ENCODE results near the gene ABCA10.

The ABCA10 gene

GRCh38 chr17:69122065-69122464 lies 106.6 kb downstream of the ABCA10 start:
- Histone ChIP-seq H3K4me3 (ENCODE audit: low read length) (no peak overlapping the region), H3K9me3 (ENCODE audit: insufficient read depth, low read depth, low read length) (no peaks in the 10 kb centered on the region), H3K27ac (ENCODE audit: low read length) (no peak overlapping the region), H3K27me3 (ENCODE audit: insufficient read depth, low read length) (no peaks in the 10 kb centered on the region), H3K9ac (ENCODE audit: low read depth, low read length) (no peak overlapping the region), H3K36me3 (ENCODE audit: insufficient read depth, low read depth, low read length) (no peaks in the 10 kb centered on the region), H3K4me1 (ENCODE audit: insufficient read depth, low read length) (no peaks in the 10 kb centered on the region)

GRCh38 chr17:69117855-69118784 lies 110.5 kb downstream of the ABCA10 start:
- Histone ChIP-seq H3K27me3 (ENCODE audit: insufficient read depth, low read length) (no peaks in the 10 kb centered on the region), H3K4me3 (ENCODE audit: low read length) (no peak overlapping the region), H3K27ac (ENCODE audit: low read length) (no peak overlapping the region), H3K36me3 (ENCODE audit: insufficient read depth, low read depth, low read length) (no peaks in the 10 kb centered on the region), H3K4me1 (ENCODE audit: insufficient read depth, low read length) (no peaks in the 10 kb centered on the region), H3K9me3 (ENCODE audit: insufficient read depth, low read depth, low read length) (no peaks in the 10 kb centered on the region), H3K9ac (ENCODE audit: low read depth, low read length) (no peak overlapping the region)

GRCh38 chr17:69111794-69112193 lies 116.8 kb downstream of the ABCA10 start:
- H3K9me3 ChIP-seq (ENCODE audit: insufficient read depth, low read depth, low read length), result no peaks in the 10 kb centered on the region
- H3K4me1 ChIP-seq (ENCODE audit: insufficient read depth, low read length), result no peaks in the 10 kb centered on the region
- no peak overlapping the region for H3K4me3 ChIP-seq (ENCODE audit: low read length)
- no peak overlapping the region for H3K9ac ChIP-seq (ENCODE audit: low read depth, low read length)
- H3K36me3 ChIP-seq (ENCODE audit: insufficient read depth, low read depth, low read length), result no peaks in the 10 kb centered on the region
- no peak overlapping the region for H3K27ac ChIP-seq (ENCODE audit: low read length)
- no peaks in the 10 kb centered on the region for H3K27me3 ChIP-seq (ENCODE audit: insufficient read depth, low read length)

GRCh38 chr17:69105907-69106730 lies 122.5 kb downstream of the ABCA10 start:
- Histone ChIP-seq H3K4me1 (ENCODE audit: insufficient read depth, low read length) (no peaks in the 10 kb centered on the region), H3K4me3 (ENCODE audit: low read length) (no peak overlapping the region), H3K27me3 (ENCODE audit: insufficient read depth, low read length) (no peaks in the 10 kb centered on the region), H3K9ac (ENCODE audit: low read depth, low read length) (no peak overlapping the region), H3K36me3 (ENCODE audit: insufficient read depth, low read depth, low read length) (no peaks in the 10 kb centered on the region), H3K9me3 (ENCODE audit: insufficient read depth, low read depth, low read length) (no peaks in the 10 kb centered on the region), H3K27ac (ENCODE audit: low read length) (no peak overlapping the region)

GRCh38 chr17:69103557-69104233 lies 124.9 kb downstream of the ABCA10 start:
- no peak overlapping the region for H3K9ac ChIP-seq (ENCODE audit: low read depth, low read length)
- H3K36me3 ChIP-seq (ENCODE audit: insufficient read depth, low read depth, low read length), result no peaks in the 10 kb centered on the region
- H3K4me3 ChIP-seq (ENCODE audit: low read length), result no peak overlapping the region
- H3K9me3 ChIP-seq (ENCODE audit: insufficient read depth, low read depth, low read length), result no peaks in the 10 kb centered on the region
- H3K27ac ChIP-seq (ENCODE audit: low read length), result no peak overlapping the region
- H3K27me3 ChIP-seq (ENCODE audit: insufficient read depth, low read length), result no peaks in the 10 kb centered on the region
- no peaks in the 10 kb centered on the region for H3K4me1 ChIP-seq (ENCODE audit: insufficient read depth, low read length)

- H3K9ac ChIP-seq (ENCODE audit: low read depth, low read length), result no peak overlapping the region
- no peaks in the 10 kb centered on the region for H3K27me3 ChIP-seq (ENCODE audit: insufficient read depth, low read length)
These were observed 130.0 kb downstream of the ABCA10 start for GRCh38 chr17:69098625-69099024.

More at GRCh38 chr17:69098625-69099024, 130.0 kb downstream of the ABCA10 start:
- H3K36me3 ChIP-seq (ENCODE audit: insufficient read depth, low read depth, low read length), result no peaks in the 10 kb centered on the region
- no peaks in the 10 kb centered on the region for H3K9me3 ChIP-seq (ENCODE audit: insufficient read depth, low read depth, low read length)
- no peak overlapping the region for H3K4me3 ChIP-seq (ENCODE audit: low read length)
- no peaks in the 10 kb centered on the region for H3K4me1 ChIP-seq (ENCODE audit: insufficient read depth, low read length)
- no peak overlapping the region for H3K27ac ChIP-seq (ENCODE audit: low read length)
